Activated naive CD4-positive, alpha-beta T cell treated with Interleukin-2 at 50 U/mL for 16 hours (primary cell): ENCODE data around the gene ABCD4.
"Not testable (repeated sequence)": the region's sequence is repeated elsewhere in the genome, so short reads cannot be mapped to it uniquely, and the experiment has no call there.

Experiments
- DNase-seq: peaks from one replicate; pipeline ENCODE4 v3.0.0-alpha.2; 2020

Gene ABCD4

GRCh38 chr14:74301594-74302151, 1.1 kb downstream of the ABCD4 start:
- DNase-seq = no peak

- DNase-seq = no peak
These were observed 3.6 kb downstream of the ABCD4 start for GRCh38 chr14:74299061-74299545.

- DNase-seq = no peak
These were observed 4.7 kb downstream of the ABCD4 start for GRCh38 chr14:74297986-74298385.

- DNase-seq = no peak
These were observed 6.7 kb downstream of the ABCD4 start for GRCh38 chr14:74296037-74296467.

- DNase-seq = no peak
These were observed 9.1 kb downstream of the ABCD4 start for GRCh38 chr14:74293606-74294005.

- no peak for DNase-seq
These were observed 10.7 kb downstream of the ABCD4 start for GRCh38 chr14:74292061-74292460.

GRCh38 chr14:74290415-74290814, 12.3 kb downstream of the ABCD4 start:
- DNase-seq = no peak

GRCh38 chr14:74289801-74290200, 12.9 kb downstream of the ABCD4 start:
- DNase-seq = no peak

GRCh38 chr14:74286736-74287135, 16.0 kb downstream of the ABCD4 start:
- DNase-seq = no peak

- no peak for DNase-seq
These were observed 21.7 kb downstream of the ABCD4 start for GRCh38 chr14:74281069-74281468.

- DNase-seq = no peak
These were observed 24.7 kb downstream of the ABCD4 start for GRCh38 chr14:74278080-74278479.

GRCh38 chr14:74275241-74275841, 27.4 kb downstream of the ABCD4 start:
- DNase-seq = no peak

- no peak for DNase-seq
These were observed 31.4 kb downstream of the ABCD4 start for GRCh38 chr14:74271365-74271764.

GRCh38 chr14:74270382-74271177, 32.2 kb downstream of the ABCD4 start:
- DNase-seq = not testable (repeated sequence)

GRCh38 chr14:74267588-74267987, 35.1 kb downstream of the ABCD4 start:
- no peak for DNase-seq

- no peak for DNase-seq
These were observed 37.3 kb downstream of the ABCD4 start for GRCh38 chr14:74265301-74265965.

GRCh38 chr14:74263921-74264320, 38.8 kb downstream of the ABCD4 start:
- no peak for DNase-seq

- DNase-seq = no peak
These were observed 39.6 kb downstream of the ABCD4 start for GRCh38 chr14:74263181-74263580.

- DNase-seq = no peak
These were observed 40.7 kb downstream of the ABCD4 start for GRCh38 chr14:74262076-74262475.

- DNase-seq = no peak
These were observed 41.4 kb downstream of the ABCD4 start for GRCh38 chr14:74261288-74261687.

GRCh38 chr14:74260525-74261233, 42.1 kb downstream of the ABCD4 start:
- DNase-seq = no peak

- DNase-seq = no peak
These were observed 43.2 kb downstream of the ABCD4 start for GRCh38 chr14:74259513-74259912.

- DNase-seq = no peak
These were observed 44.0 kb downstream of the ABCD4 start for GRCh38 chr14:74258764-74259035.
